ENCODE measurements around the gene EMSY.
"Not testable (repeated sequence)": the region's sequence is repeated elsewhere in the genome, so short reads cannot be mapped to it uniquely, and the experiment has no call there.

The EMSY gene

GRCh38 chr11:76577226-76577920 lies 132.6 kb downstream of the EMSY start:
- peak; percentile 67 for DNase-seq

DNA sequence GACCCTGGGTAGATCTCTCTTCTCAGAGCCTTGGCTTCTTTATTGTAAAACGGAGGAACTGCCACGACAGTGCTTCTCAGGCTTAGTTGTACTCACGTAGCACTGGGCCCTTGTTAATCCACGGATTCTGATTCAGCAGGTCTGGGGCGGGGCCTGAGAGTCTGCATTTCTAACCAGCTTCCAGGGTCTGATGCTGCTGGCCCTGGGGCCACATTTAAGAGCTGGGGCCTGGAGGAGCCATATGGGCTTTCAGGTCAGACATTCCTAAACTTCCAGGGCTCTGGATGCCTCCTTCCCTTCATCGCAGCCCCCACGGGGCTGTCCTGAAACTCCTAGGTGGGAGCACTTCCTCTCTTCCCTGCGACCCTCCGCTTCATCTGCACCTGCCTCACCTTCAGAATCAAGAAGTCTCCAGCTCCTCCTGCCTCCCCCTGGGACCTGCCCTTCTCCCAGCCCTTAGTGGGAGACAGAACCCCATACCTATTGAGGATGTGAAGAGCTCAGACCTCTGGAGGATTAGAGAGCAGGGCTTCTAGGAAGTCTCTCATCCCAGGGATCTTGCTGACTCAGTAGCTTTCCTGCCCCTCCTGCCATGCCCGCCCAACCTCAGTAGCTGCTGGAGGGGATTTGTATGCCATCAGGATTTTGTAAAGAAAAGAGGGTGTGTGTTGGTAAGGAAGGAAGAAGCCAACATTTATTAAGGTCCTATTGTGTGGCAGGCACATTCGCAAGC lies 133.3 kb downstream of the EMSY start:
- no peak for DNase-seq

DNA sequence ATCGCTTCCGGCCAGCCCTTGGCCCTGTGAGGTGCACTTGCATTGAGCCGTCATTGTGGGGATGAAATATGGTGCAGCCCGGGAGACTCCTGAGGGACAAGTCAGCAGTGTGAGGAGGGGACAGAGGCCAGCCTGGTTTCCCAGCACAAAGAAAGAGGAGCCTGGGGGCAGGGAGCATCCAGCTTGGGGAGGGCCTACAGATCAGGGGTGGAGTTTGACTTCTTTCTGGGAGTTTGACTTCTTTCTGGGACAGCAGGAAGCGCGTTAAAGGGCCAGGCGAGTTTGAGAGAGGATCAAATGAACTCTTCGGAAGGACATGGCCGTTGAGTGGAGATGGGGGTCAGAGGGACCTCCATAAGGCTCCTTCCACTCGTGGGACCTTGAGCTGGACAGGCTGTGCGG lies 133.8 kb downstream of the EMSY start:
- DNase-seq = no peak

DNA sequence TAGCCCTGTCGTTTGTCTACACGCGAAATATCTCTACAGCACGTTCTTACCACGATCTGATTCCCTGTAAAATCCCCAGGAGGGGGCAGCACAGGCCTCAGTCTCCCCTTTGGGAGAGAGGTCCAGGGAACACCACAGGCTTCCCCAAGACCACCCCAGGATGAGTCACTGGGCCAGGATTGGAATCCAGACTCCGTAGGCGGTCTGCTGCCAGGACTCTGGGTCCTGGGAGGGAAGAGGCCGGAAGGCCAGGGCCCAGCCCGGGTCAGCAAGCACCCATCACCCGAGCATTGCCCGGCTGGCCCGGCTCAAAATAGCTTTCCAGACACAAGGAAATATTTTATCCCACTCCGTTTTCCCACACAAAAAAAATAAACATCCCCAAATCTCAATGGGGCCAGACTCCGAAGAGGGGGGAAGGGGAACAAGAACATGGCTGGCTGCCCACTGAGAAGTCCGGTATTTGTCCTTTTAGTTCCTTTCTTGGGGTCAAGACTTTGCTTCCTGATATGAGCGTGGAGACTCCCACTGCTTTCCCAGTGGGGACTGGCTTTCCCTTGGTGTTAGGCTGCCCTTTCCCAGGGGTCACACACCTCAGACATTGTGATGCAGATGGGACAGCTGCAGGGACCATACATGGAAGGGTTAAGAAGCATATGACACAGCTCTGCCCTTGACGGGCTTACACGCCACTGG lies 134.4 kb downstream of the EMSY start:
- DNase-seq = no peak

DNA sequence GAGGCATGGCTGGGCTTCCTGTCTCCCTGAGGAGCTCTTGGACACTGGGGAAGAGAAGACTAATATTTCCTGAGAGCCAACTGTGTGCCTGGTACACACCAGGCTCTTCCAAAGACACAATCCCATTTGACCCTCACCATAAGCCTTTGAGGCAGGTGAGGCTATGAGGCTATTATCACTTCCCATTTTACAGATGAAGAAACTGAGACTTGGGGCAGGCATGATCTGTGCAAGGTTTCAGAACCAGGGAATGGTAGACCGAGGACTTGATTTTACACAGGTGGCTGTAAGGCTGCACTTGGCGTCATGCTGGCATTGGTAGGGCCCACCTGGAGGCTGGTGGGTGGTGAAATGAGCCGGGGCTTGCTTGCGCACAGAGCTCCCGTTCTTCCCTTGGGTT lies 134.9 kb downstream of the EMSY start:
- DNase-seq = no peak

- DNase-seq = not testable (repeated sequence)
Observed at GRCh38 chr11:76582471-76582870, 137.7 kb downstream of the EMSY start.

DNA sequence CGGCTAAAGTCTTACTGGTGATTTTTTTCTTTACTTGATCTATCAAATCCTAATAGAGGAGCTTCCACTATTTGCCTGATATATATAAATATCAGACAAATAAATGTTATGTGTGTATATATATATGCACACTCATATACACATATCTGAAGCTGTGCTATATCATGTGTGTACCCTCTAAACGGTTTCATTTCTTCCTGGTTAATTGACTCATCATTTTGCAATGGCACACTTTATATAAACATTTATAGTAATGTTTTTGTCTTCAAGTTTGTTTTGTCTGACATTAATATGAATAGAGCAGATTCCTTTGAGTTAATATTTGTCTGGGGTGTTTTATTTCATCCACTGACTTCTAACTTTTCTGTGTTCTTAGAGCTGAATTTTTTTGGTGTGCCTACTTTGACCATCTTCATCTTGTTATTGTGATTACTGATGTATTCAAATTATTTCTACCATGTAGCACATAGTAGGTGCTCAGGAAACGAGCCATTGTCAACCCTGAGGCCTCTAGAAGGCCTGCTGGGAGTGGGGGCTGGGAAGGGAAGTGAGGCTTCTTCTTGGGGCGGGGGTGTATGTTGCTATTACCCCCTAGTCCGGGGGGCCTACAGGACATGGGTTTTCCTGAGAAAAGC lies 143.1 kb downstream of the EMSY start:
- DNase-seq = no peak

GRCh38 chr11:76588455-76589325 lies 143.9 kb downstream of the EMSY start:
- DNase-seq = no peak

DNA sequence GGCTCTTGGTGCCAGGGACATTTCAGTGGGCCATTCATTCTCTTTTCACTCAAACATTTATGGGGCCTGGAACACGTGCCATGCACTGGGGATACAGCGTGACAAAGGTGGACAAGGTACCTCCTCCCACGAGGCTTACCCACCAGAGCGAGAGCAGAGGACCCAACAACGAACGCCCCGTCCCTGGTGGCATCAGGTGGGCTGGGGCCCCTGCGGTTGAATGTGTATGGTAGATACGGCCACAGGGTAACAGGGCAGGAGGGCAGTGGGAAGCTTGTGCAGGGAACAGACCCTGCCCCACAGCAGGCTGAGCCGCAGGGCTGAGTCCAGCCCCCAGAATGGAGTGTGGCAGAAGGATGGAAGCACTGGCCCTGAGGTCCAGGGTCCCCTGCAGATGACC lies 144.7 kb downstream of the EMSY start:
- no peak for DNase-seq

- DNase-seq = no peak
Observed at GRCh38 chr11:76589964-76590950, 145.4 kb downstream of the EMSY start.

DNA sequence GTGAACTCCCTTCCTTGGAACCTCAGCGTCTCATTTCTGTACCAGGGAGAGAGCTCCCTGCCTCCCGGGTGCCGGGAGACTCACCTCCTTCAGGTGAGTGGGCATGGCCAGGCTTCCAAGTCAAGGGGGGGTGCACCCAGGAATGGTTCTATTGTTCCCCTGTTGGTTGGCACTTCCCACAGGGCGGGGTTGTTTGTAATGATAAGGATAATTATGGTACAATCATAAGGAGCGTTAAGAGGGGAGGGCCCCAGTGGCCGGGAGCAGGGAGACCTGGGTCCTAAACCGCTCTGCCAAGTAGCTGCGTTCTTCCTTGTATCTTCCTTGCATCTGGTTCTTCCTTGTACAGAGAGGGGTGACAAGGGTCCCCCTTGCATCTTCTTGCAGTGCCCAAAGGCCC lies 146.6 kb downstream of the EMSY start:
- DNase-seq = no peak

GRCh38 chr11:76592025-76592914 lies 147.5 kb downstream of the EMSY start:
- no peak for DNase-seq

DNA sequence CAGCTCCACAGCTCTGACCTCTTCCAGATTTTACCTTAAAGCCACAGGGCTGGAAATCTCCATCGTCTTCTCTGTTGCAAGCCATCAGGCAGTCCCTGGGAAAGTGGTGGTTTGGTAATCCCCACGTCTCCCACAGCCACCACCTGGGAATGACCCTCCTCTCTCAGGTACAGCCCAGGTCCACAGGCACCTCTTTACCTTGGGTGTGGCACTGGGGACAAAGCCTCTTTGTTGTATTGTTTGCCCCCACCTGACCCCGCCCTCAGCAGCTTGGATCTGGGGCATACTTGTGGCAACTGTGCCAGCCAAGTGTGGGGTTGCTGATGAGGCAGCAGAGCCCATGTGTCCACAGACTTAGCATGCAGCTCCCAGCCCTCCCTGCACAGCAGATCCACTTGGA lies 148.1 kb downstream of the EMSY start:
- DNase-seq = no peak

DNA sequence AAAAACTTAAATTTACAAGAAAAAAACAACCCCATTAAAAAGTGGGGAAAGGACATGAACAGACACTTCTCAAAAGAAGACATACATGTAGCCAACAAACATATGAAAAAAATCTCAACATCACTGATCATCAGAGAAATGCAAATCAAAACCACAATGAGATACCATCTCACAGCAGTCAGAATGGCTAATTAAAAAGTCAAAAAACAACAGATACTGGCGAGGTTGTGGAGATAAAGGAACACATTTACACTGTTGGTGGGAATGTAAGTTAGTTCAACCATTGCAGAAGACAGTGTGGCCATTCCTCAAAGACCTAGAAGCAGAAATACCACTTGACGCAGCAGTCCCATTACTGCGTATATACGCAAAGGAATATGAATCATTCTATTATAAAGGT lies 150.3 kb downstream of the EMSY start:
- not testable (repeated sequence) for DNase-seq

DNA sequence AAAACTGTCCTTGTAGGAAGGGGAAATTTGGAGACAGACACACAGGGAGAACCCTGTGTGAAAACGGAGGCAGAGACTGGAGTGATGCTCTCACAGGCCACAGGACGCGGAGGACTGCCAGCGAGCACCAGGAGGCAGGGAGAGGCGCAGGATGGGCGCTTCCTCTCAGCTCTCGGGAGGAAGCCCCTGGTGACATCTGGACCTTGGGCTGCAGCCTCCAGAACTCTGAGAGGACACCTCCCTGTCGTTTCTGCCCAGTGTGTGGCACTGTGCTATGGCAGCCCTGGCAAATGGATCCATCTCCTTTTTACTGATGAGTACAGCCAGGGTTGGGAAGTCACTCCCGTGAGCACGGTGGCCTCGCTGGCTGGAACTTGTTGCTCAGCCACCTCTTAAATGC lies 151.8 kb downstream of the EMSY start:
- DNase-seq = no peak

DNA sequence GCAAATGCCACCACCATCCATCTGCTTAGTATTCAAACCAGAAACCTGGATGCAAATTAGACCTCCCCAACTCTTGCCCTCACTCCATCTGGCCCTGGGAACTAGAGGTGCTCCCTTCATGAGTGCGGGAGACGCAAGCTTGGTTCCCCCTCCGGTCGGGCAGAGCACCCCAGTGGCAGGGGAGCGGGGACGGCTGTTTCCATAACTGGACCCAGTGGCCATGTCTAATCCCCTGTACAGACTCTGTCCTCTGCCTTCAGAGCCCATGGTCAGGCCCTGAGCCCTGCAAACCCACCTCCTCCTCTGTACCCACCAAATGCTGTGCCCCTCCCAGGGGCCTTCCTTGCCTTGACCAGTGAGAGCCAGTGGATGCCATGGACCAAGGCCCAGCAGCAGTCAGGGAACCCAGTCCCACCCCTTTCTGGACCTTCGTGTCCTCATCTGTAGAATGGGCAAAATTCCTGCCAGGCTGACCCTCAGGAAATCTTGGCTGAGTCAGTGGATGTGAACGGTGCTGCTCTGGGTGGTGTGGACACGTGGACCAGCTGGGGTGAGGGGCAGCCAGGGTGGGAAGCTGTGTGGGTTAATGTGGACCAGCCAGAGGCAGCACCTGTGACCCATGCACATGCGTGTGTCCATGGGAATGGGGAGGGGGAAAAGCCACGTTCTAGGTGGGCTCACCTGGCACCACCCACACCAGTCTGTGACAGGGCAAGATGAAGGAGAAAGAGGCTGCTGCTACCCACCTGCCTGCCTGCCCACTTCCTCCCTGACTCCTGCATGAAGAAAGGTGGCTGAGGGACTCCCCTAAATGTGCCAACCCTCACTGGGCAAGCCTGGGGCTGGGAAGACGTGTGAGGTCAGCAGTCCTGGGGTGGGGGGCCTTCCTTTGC lies 153.0 kb downstream of the EMSY start:
- DNase-seq = no peak

DNA sequence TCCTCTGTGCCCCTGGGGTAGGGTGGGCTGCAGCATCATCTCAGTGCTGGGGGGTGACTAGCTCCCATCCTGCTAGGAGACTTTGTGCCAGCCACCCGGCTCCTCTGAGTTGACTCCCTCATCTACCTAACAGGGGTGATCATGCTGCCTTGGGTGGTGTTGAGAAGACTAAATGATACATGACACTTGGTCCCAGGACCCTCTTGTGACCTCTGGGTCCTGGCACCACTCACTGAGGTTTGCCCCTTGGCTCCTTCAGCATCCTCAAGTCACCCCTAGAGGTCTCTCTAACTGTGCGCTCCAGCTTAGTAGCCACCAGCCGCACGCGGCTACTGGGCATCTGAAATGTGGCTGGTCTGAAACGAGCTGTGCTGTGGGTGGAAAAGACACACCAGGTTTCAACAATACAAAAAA lies 153.6 kb downstream of the EMSY start:
- DNase-seq = no peak

GRCh38 chr11:76599041-76600013 lies 154.5 kb downstream of the EMSY start:
- DNase-seq = no peak

All from eye (tissue), 1 donor.